ENCODE measurements around the gene GNA15. TPM values are rescaled to one million over a fixed set of nuclear protein-coding genes. Genes with fewer than 3 reads are reported as not detected.

The GNA15 gene
- total RNA-seq: 0.07 and 0.13 TPM in 2 replicates

DNA sequence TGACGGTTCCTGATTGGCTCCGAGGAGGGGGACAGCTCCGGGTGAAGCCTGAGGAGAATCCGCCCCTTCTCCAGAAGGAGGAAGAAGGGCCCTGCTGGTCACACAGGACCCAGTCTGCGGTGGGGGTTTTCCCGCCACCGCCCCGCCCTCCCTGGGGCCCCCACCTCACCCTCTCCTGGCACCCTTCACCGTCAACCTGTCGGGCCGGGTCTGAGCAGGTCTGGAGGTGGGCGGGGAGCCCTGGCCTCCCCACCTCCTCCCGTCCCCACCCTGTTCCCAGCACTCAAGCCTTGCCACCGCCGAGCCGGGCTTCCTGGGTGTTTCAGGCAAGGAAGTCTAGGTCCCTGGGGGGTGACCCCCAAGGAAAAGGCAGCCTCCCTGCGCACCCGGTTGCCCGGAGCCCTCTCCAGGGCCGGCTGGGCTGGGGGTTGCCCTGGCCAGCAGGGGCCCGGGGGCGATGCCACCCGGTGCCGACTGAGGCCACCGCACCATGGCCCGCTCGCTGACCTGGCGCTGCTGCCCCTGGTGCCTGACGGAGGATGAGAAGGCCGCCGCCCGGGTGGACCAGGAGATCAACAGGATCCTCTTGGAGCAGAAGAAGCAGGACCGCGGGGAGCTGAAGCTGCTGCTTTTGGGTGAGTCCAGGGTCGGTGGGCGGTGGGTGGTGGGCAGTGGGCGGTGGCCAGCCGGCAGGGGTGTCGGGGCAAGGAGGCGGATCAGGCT, at the start of gene GNA15:
GNA15 (plus strand) TSS at position 73 of the 723 bp plus-strand sequence; CDS start at position 491, 418 bp downstream.

GRCh38 chr19:3178377-3178972, 42.6 kb downstream of the GNA15 start, which contains the start of gene S1PR4:
S1PR4 (plus strand) TSS chr19:3178769; CDS start chr19:3178793, 24 bp downstream.

GRCh38 chr19:3185461-3186159, 49.8 kb downstream of the GNA15 start, which contains the start of gene NCLN:
NCLN (plus strand) TSS chr19:3185930; CDS start chr19:3186031, 101 bp downstream.

Other genes with a start within 250 kb of the GNA15 start
- gene ZNF57, start 235.1 kb upstream of the GNA15 start, total RNA-seq: 3.9 and 5.6 TPM in 2 replicates
- 5.0 and 5.6 TPM in 2 replicates for gene ZNF77, start 191.1 kb upstream of the GNA15 start, total RNA-seq
- gene TLE6, start 158.5 kb upstream of the GNA15 start, total RNA-seq: 0.93 and 1.6 TPM in 2 replicates
- gene TLE2, start 106.8 kb upstream of the GNA15 start, total RNA-seq: 12.3 and 13.7 TPM in 2 replicates
- 146 and 209 TPM in 2 replicates for gene TLE5, start 73.5 kb upstream of the GNA15 start, total RNA-seq
- gene GNA11, start 41.7 kb upstream of the GNA15 start, total RNA-seq: 77.7 and 86.6 TPM in 2 replicates
- gene S1PR4, start 42.7 kb downstream of the GNA15 start, total RNA-seq: 0.27 and 1.4 TPM in 2 replicates
- 44.0 and 68.3 TPM in 2 replicates for gene NCLN, start 49.9 kb downstream of the GNA15 start, total RNA-seq
- gene CELF5, start 88.6 kb downstream of the GNA15 start, total RNA-seq: 0.14 TPM in 1 of 2 replicates, not detected in the other
- gene NFIC, start 230.6 kb downstream of the GNA15 start, total RNA-seq: 55.2 and 83.0 TPM in 2 replicates

Data from thoracic aorta endothelial cell (primary cell).